ENCODE data around the gene RECQL5.

DNA sequence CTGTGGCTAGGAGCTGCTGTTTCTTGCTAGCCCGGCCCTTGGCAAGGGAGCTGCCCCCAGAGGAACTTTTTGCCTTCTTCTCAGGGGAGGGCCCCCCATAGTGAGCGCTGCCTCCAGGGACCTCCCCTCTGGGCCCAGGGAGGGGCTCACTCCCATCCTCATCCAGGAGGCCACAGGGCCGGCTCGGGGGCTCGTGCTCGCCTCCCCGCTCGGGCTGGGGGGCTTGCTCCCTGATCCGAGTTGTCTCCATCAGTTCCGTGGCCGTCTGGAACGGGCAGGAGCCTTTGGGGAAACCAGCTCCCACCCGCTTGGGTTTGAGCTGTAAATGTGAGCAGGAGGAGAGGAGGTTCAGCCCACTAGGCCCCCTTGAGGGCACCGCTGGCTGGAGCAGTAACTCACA lies 37.8 kb downstream of the RECQL5 start:
- TF ChIP-seq GATA2 (IDR thresholded peaks at IDR 0.05; ENCODE audit: low read depth, low read length) (no peak), GATA3 (IDR thresholded peaks at IDR 0.05; ENCODE audit: low read depth, low read length) (no peak)
